Measurements from ENCODE around the gene LYST. TPM values are rescaled to one million over a fixed set of nuclear protein-coding genes. Genes with fewer than 3 reads are reported as not detected.

The LYST gene
- total and polyA plus RNA-seq, 2 of the 8 experiments (the other 6 are each of a cell fraction or from before 2014, with no cell fraction given), result 0.29 to 0.58 TPM

DNA sequence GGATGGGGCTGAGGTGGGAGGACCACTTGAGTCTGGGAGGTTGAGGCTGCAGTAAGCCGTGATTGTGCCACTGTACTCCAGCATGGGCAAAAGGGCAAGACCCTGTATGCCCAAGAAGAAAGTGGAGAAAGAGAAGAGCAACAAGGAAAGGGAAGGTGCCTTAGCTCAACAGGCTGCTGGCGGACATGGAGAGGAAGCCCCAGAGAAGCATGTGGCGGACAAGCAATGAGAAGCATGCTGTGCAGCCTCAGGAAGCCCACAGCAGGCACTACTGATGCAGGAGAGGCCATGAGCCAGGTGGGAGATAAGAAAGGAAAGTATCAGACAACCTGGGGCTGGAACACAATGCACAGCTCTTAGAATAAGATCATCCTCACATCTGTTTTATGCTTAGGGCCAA is 184.5 kb downstream of the LYST start:
- peaks cover 0 to 6% (median 4%) of the 10 kb centered on the region in 4 experiments; a peak in 4 of 7 replicates for H3K4me1 ChIP-seq (replicated peaks in 1 of 4; ENCODE audit: control insufficient read depth in 3 of 4, insufficient read depth in 4 of 4, low read length in 3 of 4)
- no peak for FAIRE-seq

More for the DNA sequence above, 184.5 kb downstream of the LYST start:
- H3K27ac ChIP-seq (ENCODE audit: low read depth, low read length), result no peak overlapping the region
- no peak overlapping the region for H4K5ac ChIP-seq (ENCODE audit: insufficient read length, low read depth, low read length)
- no peak overlapping the region for H2BK12ac ChIP-seq (ENCODE audit: low read depth, low read length)
- no peak overlapping the region for H2BK20ac ChIP-seq (ENCODE audit: low read length)
- H2AFZ ChIP-seq (ENCODE audit: low read length), result no peak overlapping the region
- H3K23me2 ChIP-seq (ENCODE audit: low read depth, low read length), result no peaks in the 10 kb centered on the region
- CTCF ChIA-PET (ENCODE audit: partially characterized antibody), result interaction anchor here (0.6 to 3.3 kb wide), 6 partner anchors 29 to 290 kb away, joined by 3 to 9 read pairs (median 4); no protein-coding TSS in a partner anchor
- no peak overlapping the region for H2BK5ac ChIP-seq (ENCODE audit: low read depth, low read length)
- no peak overlapping the region for H3K4me2 ChIP-seq (ENCODE audit: insufficient read depth in 1 of 2, low read depth in 2 of 2, low read length in 2 of 2)
- H4K8ac ChIP-seq (ENCODE audit: extremely low read depth, insufficient read depth, low read length), result no peak overlapping the region
- TF ChIP-seq, protein P1, sequence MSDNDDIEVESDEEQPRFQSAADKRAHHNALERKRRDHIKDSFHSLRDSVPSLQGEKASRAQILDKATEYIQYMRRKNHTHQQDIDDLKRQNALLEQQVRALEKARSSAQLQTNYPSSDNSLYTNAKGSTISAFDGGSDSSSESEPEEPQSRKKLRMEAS (IDR thresholded peaks at IDR 0.05), result peak; percentile 51; the same call in 1 of the 2 replicates
- TF ChIP-seq SAP30 (IDR thresholded peaks at IDR 0.05; ENCODE audit: insufficient read depth, insufficient replicate concordance, low read length) (no peak), TAF7 (optimal IDR thresholded peaks at IDR 0.05; ENCODE audit: borderline replicate concordance, low read depth, low read length) (no peak)
- no peak overlapping the region for H3K9ac ChIP-seq (replicated peaks in 1 of 4; ENCODE audit: extremely low read depth in 1 of 4, low read depth in 3 of 4, low read length in 3 of 4)
- no peaks in the 10 kb centered on the region for H3K79me1 ChIP-seq (ENCODE audit: low read depth, low read length)
- no peak overlapping the region for H3K18ac ChIP-seq (ENCODE audit: extremely low read depth, low read length)
- no peak overlapping the region for H2BK15ac ChIP-seq (ENCODE audit: low read length)
- no peak overlapping the region for H3K56ac ChIP-seq (replicated peaks; ENCODE audit: insufficient read length, low read depth, low read length)
- no peak overlapping the region for H3K14ac ChIP-seq (ENCODE audit: insufficient read length)
- POLR2A ChIA-PET (ENCODE audit: partially characterized antibody), result interaction anchor here (0.6 to 1.1 kb wide), 2 partner anchors 8 to 59 kb away, joined by 3 read pairs; no protein-coding TSS in a partner anchor
- no peaks in the 10 kb centered on the region for H3K36me3 ChIP-seq (ENCODE audit: control insufficient read depth in 2 of 4, insufficient read depth in 4 of 4, low read length in 3 of 4)
- H3K9me3 ChIP-seq (ENCODE audit: insufficient read depth in 2 of 2, low read depth in 1 of 2, low read length in 1 of 2), result no peaks in the 10 kb centered on the region
- no peak overlapping the region for H3K4ac ChIP-seq (replicated peaks; ENCODE audit: insufficient read length, low read depth, low read length)
- no peak overlapping the region for H2BK120ac ChIP-seq (replicated peaks; ENCODE audit: low read depth, low read length)
- no peak overlapping the region for H3K23ac ChIP-seq (ENCODE audit: insufficient read length)
- no peak overlapping the region for H3K4me3 ChIP-seq (ENCODE audit: extremely low read depth in 1 of 4, insufficient read depth in 2 of 4, low read depth in 3 of 4, low read length in 4 of 4)
- no peak overlapping the region for H2AK5ac ChIP-seq (ENCODE audit: low read depth, low read length)
- no peaks in the 10 kb centered on the region for H3K27me3 ChIP-seq (replicated peaks in 1 of 4; ENCODE audit: control insufficient read depth in 3 of 4, extremely low read depth in 1 of 4, insufficient read depth in 3 of 4, low read length in 3 of 4)
- H3K79me2 ChIP-seq (ENCODE audit: control insufficient read depth in 1 of 2, insufficient read depth in 2 of 2, low read length in 2 of 2), result peaks cover 0 to 12% of the 10 kb centered on the region in 2 experiments; a peak in 2 of 4 replicates
- H4K91ac ChIP-seq (replicated peaks; ENCODE audit: insufficient read length, low read length), result no peak overlapping the region
- WGBS, 2 experiments (ENCODE audit: extremely low coverage in 1 of 2, insufficient coverage in 1 of 2, insufficient read length in 1 of 2, insufficient replicate concordance in 2 of 2, low coverage in 1 of 2, low lambda C conversion rate in 2 of 2, missing lambda C conversion rate in 1 of 2), result 76% methylated on average over 3 of the region's 3 CpGs; no CpG with 5 or more reads in 1 of the 2 experiments
- DNase-seq (ENCODE audit: low read depth in 1 of 2, low spot score in 2 of 2), result no peak
- H4K20me1 ChIP-seq (replicated peaks in 1 of 2; ENCODE audit: control insufficient read depth in 1 of 2, insufficient read depth in 2 of 2, low read length in 2 of 2), result no peaks in the 10 kb centered on the region

Data from H1 (cell line).